Jurkat, Clone E6-1 (cell line): ENCODE measurements around the gene SCRN1.

ENCODE experiments used
- DNase-seq: peaks from one replicate; pipeline ENCODE4 v3.0.0-alpha.2; 2011; ENCODE audit warnings: low read depth, low spot score
- H3K4me3 ChIP-seq: 2 replicates; pipeline ENCODE4 v1.5.1; 2011; ENCODE audit warnings: mild to moderate bottlenecking, low read length, control low read depth, moderate library complexity

SCRN1 gene

GRCh38 chr7:30018451-30018850 lies 28.9 kb upstream of the SCRN1 start:
- DNase-seq, result no peak

GRCh38 chr7:30012757-30013156 lies 23.2 kb upstream of the SCRN1 start:
- no peak overlapping the region for H3K4me3 ChIP-seq
- no peak for DNase-seq

More at GRCh38 chr7:30018451-30018850, 28.9 kb upstream of the SCRN1 start:
- no peak overlapping the region for H3K4me3 ChIP-seq

- H3K4me3 ChIP-seq, result no peak overlapping the region
- no peak for DNase-seq
Measured at GRCh38 chr7:30010021-30010420, 20.4 kb upstream of the SCRN1 start.

- H3K4me3 ChIP-seq, result no peak overlapping the region
- DNase-seq, result no peak
Measured at GRCh38 chr7:30005464-30005863, 15.9 kb upstream of the SCRN1 start.

GRCh38 chr7:30003098-30003497 lies 13.5 kb upstream of the SCRN1 start:
- DNase-seq, result no peak
- H3K4me3 ChIP-seq, result no peak overlapping the region

- no peak for DNase-seq
- no peak overlapping the region for H3K4me3 ChIP-seq
Measured at GRCh38 chr7:30001998-30002397, 12.4 kb upstream of the SCRN1 start.

GRCh38 chr7:29998489-29998888 lies 8.9 kb upstream of the SCRN1 start:
- H3K4me3 ChIP-seq, result no peak overlapping the region
- no peak for DNase-seq

- DNase-seq, result no peak
- no peak overlapping the region for H3K4me3 ChIP-seq
Measured at GRCh38 chr7:29996321-29996720, 6.7 kb upstream of the SCRN1 start.

- no peak overlapping the region for H3K4me3 ChIP-seq
- no peak for DNase-seq
Measured at GRCh38 chr7:29995652-29996051, 6.1 kb upstream of the SCRN1 start.

GRCh38 chr7:29993140-29993539 lies 3.5 kb upstream of the SCRN1 start:
- no peak overlapping the region for H3K4me3 ChIP-seq
- DNase-seq, result no peak

- no peak for DNase-seq
- no peak overlapping the region for H3K4me3 ChIP-seq
Measured at GRCh38 chr7:29991937-29992336, 2.3 kb upstream of the SCRN1 start.

GRCh38 chr7:29990931-29991330 lies 1.3 kb upstream of the SCRN1 start:
- no peak overlapping the region for H3K4me3 ChIP-seq
- DNase-seq, result no peak

GRCh38 chr7:29988424-29989256 lies 961 bp downstream of the SCRN1 start:
- H3K4me3 ChIP-seq, result peak overlapping the region; percentile 72
- DNase-seq, result no peak

- H3K4me3 ChIP-seq, result no peak overlapping the region
- no peak for DNase-seq
Measured at GRCh38 chr7:29987811-29988317, 1.7 kb downstream of the SCRN1 start.

GRCh38 chr7:29987083-29987482 lies 2.5 kb downstream of the SCRN1 start:
- no peak for DNase-seq
- H3K4me3 ChIP-seq, result no peak overlapping the region

- DNase-seq, result no peak
Measured at GRCh38 chr7:29980151-29980550, 9.4 kb downstream of the SCRN1 start.

GRCh38 chr7:29977886-29978651 lies 11.5 kb downstream of the SCRN1 start:
- peak; percentile 93 for DNase-seq

More at GRCh38 chr7:29980151-29980550, 9.4 kb downstream of the SCRN1 start:
- no peak overlapping the region for H3K4me3 ChIP-seq

GRCh38 chr7:29976673-29977415 lies 12.8 kb downstream of the SCRN1 start:
- no peak for DNase-seq

More at GRCh38 chr7:29977886-29978651, 11.5 kb downstream of the SCRN1 start:
- H3K4me3 ChIP-seq, result no peak overlapping the region; the same call in 1 of the 2 replicates

GRCh38 chr7:29976266-29976665 lies 13.3 kb downstream of the SCRN1 start:
- H3K4me3 ChIP-seq, result no peak overlapping the region
- DNase-seq, result no peak

More at GRCh38 chr7:29976673-29977415, 12.8 kb downstream of the SCRN1 start:
- H3K4me3 ChIP-seq, result no peak overlapping the region
